ENCODE results near the gene AANAT.

DNA sequence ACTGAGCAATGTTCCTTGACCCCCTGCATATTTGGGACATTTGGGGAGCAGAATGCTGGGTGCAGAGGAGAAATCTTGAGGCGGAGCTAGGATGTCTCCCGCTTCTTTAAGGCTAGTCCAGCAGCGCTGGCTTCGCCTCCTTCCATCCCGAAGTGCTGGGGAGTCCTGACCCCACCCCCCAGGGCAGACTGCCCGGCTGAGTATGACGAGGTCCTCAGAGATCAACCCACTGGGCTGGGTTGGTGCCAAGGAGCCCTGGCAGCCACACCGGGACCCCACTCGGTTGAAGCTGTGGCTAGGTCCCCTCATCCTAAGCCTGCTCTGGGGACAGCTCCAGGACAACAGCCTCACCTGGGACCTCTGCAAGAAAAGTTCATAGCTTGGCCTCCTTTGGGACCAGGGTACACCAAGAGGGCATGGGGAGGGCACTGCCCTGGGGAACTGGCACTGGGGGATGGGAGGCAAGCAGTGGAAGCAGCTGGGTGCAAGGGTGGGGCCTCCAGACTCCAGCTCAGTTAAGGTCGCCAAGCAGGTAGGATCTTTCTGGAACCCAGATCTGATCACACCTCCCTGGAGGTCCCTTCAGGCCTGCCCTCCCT is 22.8 kb downstream of the AANAT start:
- no peak for TF ChIP-seq POLR2A (IDR thresholded peaks at IDR 0.05)
- TF ChIP-seq, protein P1, sequence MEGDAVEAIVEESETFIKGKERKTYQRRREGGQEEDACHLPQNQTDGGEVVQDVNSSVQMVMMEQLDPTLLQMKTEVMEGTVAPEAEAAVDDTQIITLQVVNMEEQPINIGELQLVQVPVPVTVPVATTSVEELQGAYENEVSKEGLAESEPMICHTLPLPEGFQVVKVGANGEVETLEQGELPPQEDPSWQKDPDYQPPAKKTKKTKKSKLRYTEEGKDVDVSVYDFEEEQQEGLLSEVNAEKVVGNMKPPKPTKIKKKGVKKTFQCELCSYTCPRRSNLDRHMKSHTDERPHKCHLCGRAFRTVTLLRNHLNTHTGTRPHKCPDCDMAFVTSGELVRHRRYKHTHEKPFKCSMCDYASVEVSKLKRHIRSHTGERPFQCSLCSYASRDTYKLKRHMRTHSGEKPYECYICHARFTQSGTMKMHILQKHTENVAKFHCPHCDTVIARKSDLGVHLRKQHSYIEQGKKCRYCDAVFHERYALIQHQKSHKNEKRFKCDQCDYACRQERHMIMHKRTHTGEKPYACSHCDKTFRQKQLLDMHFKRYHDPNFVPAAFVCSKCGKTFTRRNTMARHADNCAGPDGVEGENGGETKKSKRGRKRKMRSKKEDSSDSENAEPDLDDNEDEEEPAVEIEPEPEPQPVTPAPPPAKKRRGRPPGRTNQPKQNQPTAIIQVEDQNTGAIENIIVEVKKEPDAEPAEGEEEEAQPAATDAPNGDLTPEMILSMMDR (IDR thresholded peaks at IDR 0.05), result no peak

All from uterus (tissue), 2 donors.